GM19468 (cell line): Measurements from ENCODE around the gene RAMP1.

Source experiments
- ATAC-seq: cut with Tn5 transposase; IDR thresholded peaks from one replicate; pipeline ENCODE4 v1.9.1; 2021; ENCODE audit warnings: mild to moderate bottlenecking, moderate library complexity, moderate number of reproducible peaks; ENCODE audit not compliant: unreplicated experiment; ENCODE audit errors: extremely low read depth

RAMP1 gene

GRCh38 chr2:237876061-237876526, 16.7 kb downstream of the RAMP1 start:
- no peak for ATAC-seq

GRCh38 chr2:237876532-237876931, 17.1 kb downstream of the RAMP1 start:
- ATAC-seq, result no peak

GRCh38 chr2:237876951-237877491, 17.6 kb downstream of the RAMP1 start:
- no peak for ATAC-seq

GRCh38 chr2:237877576-237878307, 18.3 kb downstream of the RAMP1 start:
- no peak for ATAC-seq

GRCh38 chr2:237878321-237879057, 19.1 kb downstream of the RAMP1 start:
- ATAC-seq, result no peak

GRCh38 chr2:237879058-237879430, 19.6 kb downstream of the RAMP1 start:
- ATAC-seq, result no peak

GRCh38 chr2:237879991-237880560, 20.7 kb downstream of the RAMP1 start:
- ATAC-seq, result no peak

GRCh38 chr2:237882510-237883481, 23.4 kb downstream of the RAMP1 start:
- ATAC-seq, result no peak

GRCh38 chr2:237883951-237884446, 24.6 kb downstream of the RAMP1 start:
- ATAC-seq, result no peak

- ATAC-seq, result no peak
Measured at GRCh38 chr2:237884681-237885080, 25.3 kb downstream of the RAMP1 start.

- no peak for ATAC-seq
Measured at GRCh38 chr2:237885111-237885930, 25.9 kb downstream of the RAMP1 start.

GRCh38 chr2:237885931-237886684, 26.7 kb downstream of the RAMP1 start:
- no peak for ATAC-seq

GRCh38 chr2:237886685-237887481, 27.5 kb downstream of the RAMP1 start:
- ATAC-seq, result no peak

GRCh38 chr2:237888389-237888788, 29.0 kb downstream of the RAMP1 start:
- ATAC-seq, result no peak

GRCh38 chr2:237889016-237889415, 29.6 kb downstream of the RAMP1 start:
- no peak for ATAC-seq

GRCh38 chr2:237889811-237890210, 30.4 kb downstream of the RAMP1 start:
- no peak for ATAC-seq

- ATAC-seq, result no peak
Measured at GRCh38 chr2:237892478-237892877, 33.1 kb downstream of the RAMP1 start.
